Activated CD4-positive, alpha-beta T cell treated with anti-CD3 and anti-CD28 coated beads, Interleukin-2, amount 50 U/mL, for 48 hours (primary cell): ENCODE results near the gene ZNF746.
"Not testable (repeated sequence)": the region's sequence is repeated elsewhere in the genome, so short reads cannot be mapped to it uniquely, and the experiment has no call there.

Experiments
- DNase-seq, 2 experiments: peaks; one replicate each; pipeline ENCODE4 v3.0.0-alpha.2; 2020

The ZNF746 gene

GRCh38 chr7:149497467-149498261, at the start of gene ZNF746:
Gene ZNF746, minus strand, starts transcription at chr7:149497809. Its CDS starts 273 bp downstream, at chr7:149497536.
- peak; percentile 79 to 83 for DNase-seq

- DNase-seq: no peak
Measured at GRCh38 chr7:149547126-149547525, 49.5 kb upstream of the ZNF746 start.

GRCh38 chr7:149546331-149546730, 48.7 kb upstream of the ZNF746 start:
- DNase-seq: no peak

- no peak for DNase-seq
Measured at GRCh38 chr7:149544028-149544427, 46.4 kb upstream of the ZNF746 start.

- no peak for DNase-seq
Measured at GRCh38 chr7:149532654-149533053, 35.0 kb upstream of the ZNF746 start.

- no peak for DNase-seq
Measured at GRCh38 chr7:149529136-149529718, 31.6 kb upstream of the ZNF746 start.

- no peak for DNase-seq
Measured at GRCh38 chr7:149527414-149527813, 29.8 kb upstream of the ZNF746 start.

GRCh38 chr7:149525280-149525679, 27.7 kb upstream of the ZNF746 start:
- DNase-seq: no peak

- no peak for DNase-seq
Measured at GRCh38 chr7:149524394-149524793, 26.8 kb upstream of the ZNF746 start.

- no peak for DNase-seq
Measured at GRCh38 chr7:149510248-149510647, 12.6 kb upstream of the ZNF746 start.

- DNase-seq: no peak
Measured at GRCh38 chr7:149509774-149510173, 12.2 kb upstream of the ZNF746 start.

- no peak for DNase-seq
Measured at GRCh38 chr7:149505551-149505950, 7.9 kb upstream of the ZNF746 start.

GRCh38 chr7:149501651-149502050, 4.0 kb upstream of the ZNF746 start:
- no peak for DNase-seq

- no peak for DNase-seq
Measured at GRCh38 chr7:149500910-149501309, 3.3 kb upstream of the ZNF746 start.

GRCh38 chr7:149500201-149500600, 2.6 kb upstream of the ZNF746 start:
- DNase-seq: no peak

GRCh38 chr7:149498811-149499210, 1.2 kb upstream of the ZNF746 start:
- no peak for DNase-seq

GRCh38 chr7:149496642-149497391, 792 bp downstream of the ZNF746 start:
- DNase-seq: peak; percentile 51 to 59

- DNase-seq: peak; percentile 24 to 26
Measured at GRCh38 chr7:149495785-149496641, 1.6 kb downstream of the ZNF746 start.

- no peak for DNase-seq
Measured at GRCh38 chr7:149494738-149495368, 2.8 kb downstream of the ZNF746 start.

GRCh38 chr7:149493975-149494374, 3.6 kb downstream of the ZNF746 start:
- DNase-seq: not testable (repeated sequence)

- DNase-seq: no peak
Measured at GRCh38 chr7:149493366-149493765, 4.2 kb downstream of the ZNF746 start.

- no peak for DNase-seq
Measured at GRCh38 chr7:149490083-149490760, 7.4 kb downstream of the ZNF746 start.
